Activated naive CD8-positive, alpha-beta T cell (primary cell): Measurements from ENCODE around the gene TINCR.
"Not testable (repeated sequence)": the region's sequence is repeated elsewhere in the genome, so short reads cannot be mapped to it uniquely, and the experiment has no call there.

Experiments
- H3K27ac Mint-ChIP-seq: one replicate; pipeline ENCODE4 v1.8.0; 2021; ENCODE audit warnings: mixed read lengths
- H3K27me3 Mint-ChIP-seq: one replicate; pipeline ENCODE4 v1.8.0; 2021; ENCODE audit warnings: mixed read lengths
- H3K36me3 Mint-ChIP-seq: one replicate; pipeline ENCODE4 v1.8.0; 2021; ENCODE audit warnings: mixed read lengths
- H3K4me1 Mint-ChIP-seq: one replicate; pipeline ENCODE4 v1.8.0; 2021; ENCODE audit warnings: low read depth, mixed read lengths
- H3K4me3 Mint-ChIP-seq: one replicate; pipeline ENCODE4 v1.8.0; 2021; ENCODE audit warnings: mild to moderate bottlenecking, mixed read lengths
- H3K9me3 Mint-ChIP-seq: one replicate; pipeline ENCODE4 v1.8.0; 2021; ENCODE audit warnings: low read depth, mixed read lengths

The TINCR gene

GRCh38 chr19:5567360-5567969 lies at the start of gene TINCR:
TSS of gene TINCR (minus strand) at chr19:5567953.
- no peak within 1 kb of the TSS for H3K27ac Mint-ChIP-seq
- peaks cover 6% of the 10 kb centered on the region for H3K27me3 Mint-ChIP-seq
- H3K36me3 Mint-ChIP-seq = no peaks in the 10 kb centered on the region
- H3K4me1 Mint-ChIP-seq = no peaks in the 10 kb centered on the region
- H3K9me3 Mint-ChIP-seq = no peaks in the 10 kb centered on the region
- H3K4me3 Mint-ChIP-seq = no peak within 1 kb of the TSS

- Mint-ChIP-seq H3K27me3 (no peaks in the 10 kb centered on the region), H3K27ac (no peak overlapping the region), H3K36me3 (peaks cover 12% of the 10 kb centered on the region), H3K4me1 (peaks cover 48% of the 10 kb centered on the region), H3K9me3 (no peaks in the 10 kb centered on the region), H3K4me3 (no peak overlapping the region)
These were observed 49.3 kb upstream of the TINCR start for GRCh38 chr19:5617080-5617479.

DNA sequence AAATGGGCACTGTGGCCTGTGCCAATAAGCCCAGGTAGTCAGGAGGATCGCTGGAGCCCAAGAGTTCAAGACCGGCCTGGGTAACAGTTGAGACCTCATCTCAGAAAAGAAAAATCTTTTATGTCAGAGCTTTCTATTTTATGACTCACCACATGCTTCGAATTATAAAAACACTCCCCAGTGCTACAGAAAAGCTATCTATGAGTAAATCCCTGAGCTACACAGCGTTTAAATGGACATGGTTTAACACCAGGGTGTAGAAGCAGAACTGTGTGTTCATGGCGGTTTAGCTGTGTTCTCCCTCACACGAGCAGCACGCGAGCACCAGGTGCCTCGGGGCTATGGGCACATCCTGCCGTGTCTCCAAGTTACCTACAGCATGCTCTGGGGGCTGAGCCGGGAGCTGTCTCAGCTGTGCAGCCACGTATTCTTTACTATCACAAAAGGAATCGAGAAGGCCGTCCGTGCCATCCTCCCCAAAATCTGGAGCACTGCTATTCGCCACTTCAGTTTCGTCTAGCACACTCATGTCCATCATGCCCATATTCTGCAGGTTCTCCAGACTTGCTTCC lies 48.1 kb upstream of the TINCR start:
- Mint-ChIP-seq H3K4me1 (peaks cover 41% of the 10 kb centered on the region), H3K27me3 (no peaks in the 10 kb centered on the region), H3K36me3 (peaks cover 10% of the 10 kb centered on the region), H3K27ac (no peak overlapping the region), H3K9me3 (no peaks in the 10 kb centered on the region), H3K4me3 (no peak overlapping the region)

GRCh38 chr19:5612891-5613865 lies 45.4 kb upstream of the TINCR start:
- no peak overlapping the region for H3K4me3 Mint-ChIP-seq
- H3K36me3 Mint-ChIP-seq = peaks cover 5% of the 10 kb centered on the region
- peaks cover 21% of the 10 kb centered on the region for H3K4me1 Mint-ChIP-seq
- no peaks in the 10 kb centered on the region for H3K9me3 Mint-ChIP-seq
- no peaks in the 10 kb centered on the region for H3K27me3 Mint-ChIP-seq
- no peak overlapping the region for H3K27ac Mint-ChIP-seq

DNA sequence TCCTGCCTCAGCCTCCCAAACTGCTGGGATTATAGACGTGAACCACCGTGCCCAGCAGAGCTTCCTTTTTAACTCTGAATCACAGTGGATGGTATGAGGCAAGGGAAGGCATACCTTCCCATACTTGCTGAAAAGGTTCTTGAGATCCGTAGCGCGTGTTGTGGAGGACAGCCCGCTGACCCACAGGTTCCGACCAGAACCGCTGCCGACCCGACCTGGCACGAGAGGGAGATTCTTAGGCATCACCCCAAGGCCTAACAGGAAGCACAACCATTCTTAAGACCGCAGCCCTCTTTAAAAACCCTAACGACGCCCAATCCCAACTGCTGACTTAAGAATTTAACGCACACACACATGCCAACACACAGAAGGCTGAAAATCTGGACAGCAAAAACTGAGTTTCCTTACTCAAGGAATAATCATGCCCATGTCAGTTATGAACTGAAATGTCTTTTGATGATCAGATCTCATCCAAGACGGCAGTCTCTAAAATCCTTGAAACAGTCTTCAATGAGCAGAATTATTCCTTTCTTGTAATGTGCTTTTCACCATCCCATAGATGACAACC lies 42.2 kb upstream of the TINCR start:
- Mint-ChIP-seq H3K4me1 (peaks cover 22% of the 10 kb centered on the region), H3K36me3 (peaks cover 5% of the 10 kb centered on the region), H3K9me3 (no peaks in the 10 kb centered on the region), H3K27me3 (no peaks in the 10 kb centered on the region), H3K4me3 (no peak overlapping the region), H3K27ac (no peak overlapping the region)

- H3K36me3 Mint-ChIP-seq, H3K9me3 Mint-ChIP-seq, H3K4me3 Mint-ChIP-seq, H3K27ac Mint-ChIP-seq, H3K27me3 Mint-ChIP-seq: not testable (repeated sequence)
- H3K4me1 Mint-ChIP-seq = peaks cover 22% of the 10 kb centered on the region
These were observed 41.0 kb upstream of the TINCR start for GRCh38 chr19:5608766-5609165.

DNA sequence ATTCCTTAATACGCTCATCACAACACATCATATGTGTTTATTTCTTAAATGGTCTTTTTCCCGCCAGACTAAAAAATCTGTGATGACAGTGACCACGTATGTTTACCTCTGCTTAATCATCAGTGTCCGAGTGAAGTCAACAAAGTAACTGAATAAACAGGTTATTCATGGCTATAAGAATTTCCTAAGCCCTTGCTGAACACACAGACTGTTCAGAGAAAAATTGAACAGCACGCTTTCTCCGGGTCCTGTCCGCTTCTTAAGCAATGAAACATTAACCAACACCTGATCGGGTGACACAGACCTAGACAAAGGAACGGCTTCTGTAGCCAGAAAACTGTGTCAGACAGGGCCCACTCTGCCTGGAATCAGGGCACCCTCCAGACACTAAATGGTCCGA lies 40.5 kb upstream of the TINCR start:
- H3K36me3 Mint-ChIP-seq = peaks cover 5% of the 10 kb centered on the region
- H3K4me3 Mint-ChIP-seq = no peak overlapping the region
- peaks cover 20% of the 10 kb centered on the region for H3K4me1 Mint-ChIP-seq
- H3K27me3 Mint-ChIP-seq = no peaks in the 10 kb centered on the region
- H3K9me3 Mint-ChIP-seq = no peaks in the 10 kb centered on the region
- H3K27ac Mint-ChIP-seq = no peak overlapping the region

GRCh38 chr19:5607318-5608275 lies 39.8 kb upstream of the TINCR start:
- Mint-ChIP-seq H3K4me3 (no peak overlapping the region), H3K27ac (no peak overlapping the region), H3K9me3 (no peaks in the 10 kb centered on the region), H3K27me3 (no peaks in the 10 kb centered on the region), H3K36me3 (no peaks in the 10 kb centered on the region), H3K4me1 (peaks cover 20% of the 10 kb centered on the region)

DNA sequence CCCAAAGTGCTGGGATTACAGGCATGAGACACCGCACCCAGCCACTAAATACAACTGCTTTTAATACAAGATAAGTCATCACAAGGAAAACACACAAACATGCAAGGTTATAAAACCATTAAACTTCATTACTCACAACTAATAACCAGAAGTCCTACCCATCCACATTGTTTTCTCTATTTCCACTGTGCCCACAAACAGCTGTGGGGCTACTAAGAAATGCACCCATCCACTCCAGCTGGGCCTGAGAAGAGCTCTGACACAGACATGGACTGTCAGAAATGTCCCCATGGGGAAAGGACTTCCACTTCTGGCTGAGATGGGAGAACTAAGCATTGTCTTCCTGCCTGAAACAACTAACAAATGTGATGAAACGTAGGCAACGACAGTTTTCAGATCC lies 37.6 kb upstream of the TINCR start:
- Mint-ChIP-seq H3K27ac (no peak overlapping the region), H3K4me1 (peaks cover 18% of the 10 kb centered on the region), H3K27me3 (no peaks in the 10 kb centered on the region), H3K36me3 (peaks cover 2% of the 10 kb centered on the region), H3K4me3 (no peak overlapping the region), H3K9me3 (no peaks in the 10 kb centered on the region)

- Mint-ChIP-seq H3K36me3 (peaks cover 6% of the 10 kb centered on the region), H3K4me3 (no peak overlapping the region), H3K9me3 (no peaks in the 10 kb centered on the region), H3K4me1 (peaks cover 17% of the 10 kb centered on the region), H3K27me3 (no peaks in the 10 kb centered on the region), H3K27ac (no peak overlapping the region)
These were observed 35.9 kb upstream of the TINCR start for GRCh38 chr19:5603626-5604025.

GRCh38 chr19:5600797-5601196 lies 33.0 kb upstream of the TINCR start:
- peaks cover 6% of the 10 kb centered on the region for H3K36me3 Mint-ChIP-seq

DNA sequence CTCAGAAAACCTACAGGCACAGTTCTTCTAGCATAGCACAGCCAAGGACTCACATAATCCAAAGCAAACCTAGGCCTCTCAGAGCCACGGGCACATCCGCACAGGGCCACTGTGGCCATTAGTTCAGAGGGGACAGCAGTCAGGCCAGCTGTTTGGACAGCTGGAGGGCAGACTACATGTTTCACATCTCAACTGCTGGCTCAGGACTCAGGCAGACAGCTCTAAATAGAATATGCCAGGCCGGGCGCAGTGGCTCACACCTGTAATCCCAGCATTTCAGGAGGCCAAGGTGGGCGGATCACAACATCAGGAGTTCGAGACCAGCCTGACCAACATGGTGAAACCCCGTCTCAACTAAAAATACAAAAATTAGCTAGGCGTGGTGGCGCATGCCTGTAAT lies 28.0 kb upstream of the TINCR start:
- Mint-ChIP-seq H3K27me3 (no peaks in the 10 kb centered on the region), H3K4me3 (no peak overlapping the region), H3K4me1 (no peaks in the 10 kb centered on the region), H3K36me3 (peaks cover 8% of the 10 kb centered on the region), H3K9me3 (no peaks in the 10 kb centered on the region), H3K27ac (no peak overlapping the region)

More at GRCh38 chr19:5600797-5601196, 33.0 kb upstream of the TINCR start:
- Mint-ChIP-seq H3K4me3 (no peak overlapping the region), H3K4me1 (peaks cover 5% of the 10 kb centered on the region), H3K27ac (no peak overlapping the region), H3K9me3 (no peaks in the 10 kb centered on the region), H3K27me3 (no peaks in the 10 kb centered on the region)

DNA sequence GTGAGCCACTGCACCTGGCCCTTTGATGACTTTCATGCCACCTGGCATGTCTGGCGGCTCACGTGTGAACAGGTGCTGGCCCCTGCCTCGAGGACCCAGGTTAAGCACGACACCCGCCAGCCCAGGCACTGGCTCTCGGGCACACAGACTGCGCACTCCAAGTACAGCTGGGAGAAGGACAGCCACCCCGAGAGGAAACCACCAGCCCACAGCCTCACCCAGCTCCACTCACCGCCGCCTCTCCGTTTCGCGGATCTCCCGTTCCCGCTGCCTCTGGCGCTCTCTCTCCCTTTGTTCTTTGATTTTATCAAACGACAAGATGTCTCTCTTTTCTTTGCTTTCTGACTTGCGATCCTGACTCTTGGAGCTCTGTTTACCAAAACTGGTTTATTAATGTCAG lies 27.4 kb upstream of the TINCR start:
- Mint-ChIP-seq H3K9me3 (no peaks in the 10 kb centered on the region), H3K4me3 (no peak overlapping the region), H3K27ac (no peak overlapping the region), H3K4me1 (no peaks in the 10 kb centered on the region), H3K36me3 (peaks cover 5% of the 10 kb centered on the region), H3K27me3 (no peaks in the 10 kb centered on the region)

GRCh38 chr19:5594521-5594950 lies 26.8 kb upstream of the TINCR start:
- Mint-ChIP-seq H3K4me1 (no peaks in the 10 kb centered on the region), H3K36me3 (peaks cover 3% of the 10 kb centered on the region), H3K27me3 (no peaks in the 10 kb centered on the region), H3K27ac (no peak overlapping the region), H3K9me3 (no peaks in the 10 kb centered on the region), H3K4me3 (no peak overlapping the region)
